Pancreas (tissue), 10 donors: ENCODE data around the gene TNS3. TPM values are rescaled to one million over a fixed set of nuclear protein-coding genes. Genes with fewer than 3 reads are reported as not detected.

ENCODE experiments used
- ATAC-seq, 4 donors: fragments of 200-7000 bp; cut with Tn5 transposase; one replicate each; pipeline versions ENCODE4 v1.8.0 to v1.9.1; 2020; ENCODE audit warnings: mild to moderate bottlenecking in 4 of 4, moderate library complexity in 4 of 4
- DNase-seq, 6 donors: peaks; one replicate each; pipeline ENCODE4 v3.0.0-alpha.2; 2020
- FAIRE-seq: peaks from 2 replicates; lab custom pipeline; 2012; peaks lifted over from hg19 to GRCh38; lab: Jason Lieb, UNC
- H3K27ac ChIP-seq, 4 donors: fragments of 200-600 bp; sonication (generic); 1 replicate in 3 of 4; 2 replicates in 1 of 4; pipeline versions ENCODE4 v1.5.0 to v1.8.0; 2020
- H3K27me3 ChIP-seq, 4 donors: fragments of 200-600 bp; one replicate each; pipeline ENCODE4 v1.8.0; 2021
- H3K36me3 ChIP-seq, 3 donors: fragments of 200-600 bp; sonication (generic) in 1 of 3; one replicate each; pipeline versions ENCODE4 v1.5.0 to v1.8.0; 2020 to 2021
- H3K4me1 ChIP-seq, 3 donors: fragments of 200-600 bp; one replicate each; pipeline ENCODE4 v1.8.0; 2021
- H3K4me3 ChIP-seq, 4 donors: fragments of 200-600 bp; sonication (generic) in 2 of 4; one replicate each; pipeline versions ENCODE4 v1.5.0 to v1.8.0; 2020 to 2021
- H3K9me3 ChIP-seq, 4 donors: fragments of 200-600 bp; one replicate each; pipeline ENCODE4 v1.8.0; 2021
- CTCF ChIP-seq, 4 donors: fragments of 200-600 bp; sonication (generic) in 3 of 4; IDR thresholded peaks; one replicate each; pipeline versions ENCODE4 v1.5.0 to v1.8.0; 2021; ENCODE audit warnings: antibody characterized with exemption in 4 of 4
- WGBS, 2 donors: extraction: QIAGEN DNeasy Blood & Tissue Kit; methylation state at CpG; one replicate each; pipeline ENCODE4 v1.1.7; 2013; 5-methylcytosine and 5-hydroxymethylcytosine counted together
- intact Hi-C, 3 donors: fragments of 100-400 bp; cut with DNase I; formaldehyde crosslinking; loops; one replicate each; pipeline versions ENCODE4 v1.11.1 to v1.14.2; 2022
- polyA plus RNA-seq, 2 donors: library from polyadenylated mRNA; stranded (reverse); fragments of 200-250 nt; gene quantifications; one replicate each; pipeline ENCODE4 v1.2.3, GENCODE V29; 2013
- total RNA-seq, 6 donors: library from RNA; stranded (reverse); fragmentation: NEBNext Ultra II Directional in 4 of 6; extraction: Animal tissue kit (Norgen Biotek cat#: 25700) in 4 of 6; gene quantifications; one replicate each; pipeline versions ENCODE4 v1.2.1 to v1.2.4, GENCODE V29; 2021 to 2023
- donor health status: healthy with polysubstance abuse.
- donor health status: DM: no; HTN: no; CAD: no; lungs with moderate emphysema.
- donor health status: DM: no; HTN: no; CAD: no.
- donor health status: control.
- donor health status: control.
- donor health status: Bipolar disorder and iron deficiency.
- donor health status: DM: yes; HTN: yes; CAD: no.
- donor health status: DM: no; HTN: no; CAD: no.
- donor health status: DM: no; HTN: no; CAD: no.
- donor health status: DM: yes; HTN: yes; CAD: no.

Gene TNS3
- total and polyA plus RNA-seq, 8 donors = 28.0 to 125 (median 91.2) TPM

- Histone ChIP-seq H3K27ac (no peak overlapping the region), H3K4me1 (no peaks in the 10 kb centered on the region), H3K27me3 (no peaks in the 10 kb centered on the region), H3K9me3 (no peaks in the 10 kb centered on the region), H3K4me3 (no peak overlapping the region), H3K36me3 (peaks cover 0 to 26% (median 0%) of the 10 kb centered on the region in 3 donors)
- no peak for TF ChIP-seq CTCF (IDR thresholded peaks at IDR 0.05)
- FAIRE-seq = no peak
- 96 to 99% methylated on average over 6 of the region's 6 CpGs for WGBS, 2 donors
- intact Hi-C loops = no loop called here
- no peak for ATAC-seq
- no peak for DNase-seq
These were observed 246.8 kb downstream of the TNS3 start for GRCh38 chr7:47335071-47335470.

- intact Hi-C loops = no loop called here
- no peak for TF ChIP-seq CTCF (IDR thresholded peaks at IDR 0.05)
- no peak overlapping the region for H3K27ac ChIP-seq
- DNase-seq (no peak), FAIRE-seq (no peak), ATAC-seq (no peak)
- no peaks in the 10 kb centered on the region for H3K4me1 ChIP-seq
- WGBS, 2 donors = 94 to 95% methylated on average over 2 of the region's 2 CpGs
- no peaks in the 10 kb centered on the region for H3K27me3 ChIP-seq
- H3K9me3 ChIP-seq = no peaks in the 10 kb centered on the region
- H3K36me3 ChIP-seq = peaks cover 0 to 31% (median 7%) of the 10 kb centered on the region in 3 donors
- no peak overlapping the region for H3K4me3 ChIP-seq
These were observed 248.0 kb downstream of the TNS3 start for GRCh38 chr7:47333959-47334358.

- H3K4me1 ChIP-seq = peaks cover 0 to 4% (median 0%) of the 10 kb centered on the region in 3 donors
- intact Hi-C loops = no loop called here
- no peak overlapping the region for H3K4me3 ChIP-seq
- 78 to 79% methylated on average over 2 of the region's 2 CpGs for WGBS, 2 donors
- no peaks in the 10 kb centered on the region for H3K9me3 ChIP-seq
- FAIRE-seq (no peak), DNase-seq (no peak), ATAC-seq (no peak)
- H3K27ac ChIP-seq = no peak overlapping the region
- TF ChIP-seq CTCF (IDR thresholded peaks at IDR 0.05) = no peak
- H3K36me3 ChIP-seq = peaks cover 0 to 31% (median 7%) of the 10 kb centered on the region in 3 donors
- H3K27me3 ChIP-seq = no peaks in the 10 kb centered on the region
These were observed 248.4 kb downstream of the TNS3 start for GRCh38 chr7:47333554-47333887.

GRCh38 chr7:47332681-47333553 lies 249.0 kb downstream of the TNS3 start:
- intact Hi-C loops = no loop called here
- H3K36me3 ChIP-seq = peaks cover 0 to 31% (median 7%) of the 10 kb centered on the region in 3 donors
- H3K4me1 ChIP-seq = peaks cover 0 to 5% (median 0%) of the 10 kb centered on the region in 3 donors
- no peak for TF ChIP-seq CTCF (IDR thresholded peaks at IDR 0.05)
- no peak for ATAC-seq
- DNase-seq = no peak
- H3K27me3 ChIP-seq = no peaks in the 10 kb centered on the region
- no peak overlapping the region for H3K4me3 ChIP-seq
- WGBS, 2 donors = 84 to 87% methylated on average over 8 of the region's 8 CpGs
- no peaks in the 10 kb centered on the region for H3K9me3 ChIP-seq
- H3K27ac ChIP-seq = no peak overlapping the region
- no peak for FAIRE-seq

GRCh38 chr7:47332213-47332612 lies 249.7 kb downstream of the TNS3 start:
- WGBS, 2 donors = 77 to 78% methylated on average over 8 of the region's 8 CpGs
- peaks cover 0 to 5% (median 4%) of the 10 kb centered on the region in 3 donors for H3K4me1 ChIP-seq

More at GRCh38 chr7:47332213-47332612, 249.7 kb downstream of the TNS3 start:
- Histone ChIP-seq H3K36me3 (peaks cover 0 to 31% (median 7%) of the 10 kb centered on the region in 3 donors), H3K4me3 (no peak overlapping the region), H3K27me3 (no peaks in the 10 kb centered on the region), H3K9me3 (no peaks in the 10 kb centered on the region), H3K27ac (no peak overlapping the region)
- ATAC-seq (no peak), FAIRE-seq (no peak), DNase-seq (no peak)
- no peak for TF ChIP-seq CTCF (IDR thresholded peaks at IDR 0.05)
- intact Hi-C loops = no loop called here
